WI38 (cell line): ENCODE measurements around the gene CYREN.

ENCODE experiments used
- H3K4me3 ChIP-seq: 2 replicates; pipeline ENCODE4 v1.5.1; 2011; ENCODE audit warnings: low read depth, mild to moderate bottlenecking, control low read depth, low read length
- CTCF ChIP-seq: IDR thresholded peaks from 2 replicates; pipeline ENCODE4 v1.5.1; 2012; ENCODE audit warnings: low read depth, mild to moderate bottlenecking, control low read depth, low read length

The CYREN gene

GRCh38 chr7:135168489-135169140 lies 1.9 kb downstream of the CYREN start:
- H3K4me3 ChIP-seq = no peak overlapping the region
- TF ChIP-seq CTCF = no peak

GRCh38 chr7:135168001-135168400 lies 2.5 kb downstream of the CYREN start:
- H3K4me3 ChIP-seq = no peak overlapping the region
- no peak for TF ChIP-seq CTCF

GRCh38 chr7:135167365-135167917 lies 3.1 kb downstream of the CYREN start:
- no peak for TF ChIP-seq CTCF
- H3K4me3 ChIP-seq = no peak overlapping the region

- TF ChIP-seq CTCF = no peak
- H3K4me3 ChIP-seq = no peak overlapping the region
These were observed 4.0 kb downstream of the CYREN start for GRCh38 chr7:135166338-135166990.

GRCh38 chr7:135165862-135166261 lies 4.6 kb downstream of the CYREN start:
- H3K4me3 ChIP-seq = no peak overlapping the region
- TF ChIP-seq CTCF = no peak

- TF ChIP-seq CTCF = peak; percentile 34
- H3K4me3 ChIP-seq = no peak overlapping the region
These were observed 6.0 kb downstream of the CYREN start for GRCh38 chr7:135164357-135165061.
